GM18520 (cell line): ENCODE data around the gene OR1S2.
"Not testable (repeated sequence)": the region's sequence is repeated elsewhere in the genome, so short reads cannot be mapped to it uniquely, and the experiment has no call there.

Experiments
- ATAC-seq: cut with Tn5 transposase; IDR thresholded peaks from one replicate; pipeline ENCODE4 v1.9.1; 2021; ENCODE audit not compliant: unreplicated experiment

OR1S2 gene, protein sequence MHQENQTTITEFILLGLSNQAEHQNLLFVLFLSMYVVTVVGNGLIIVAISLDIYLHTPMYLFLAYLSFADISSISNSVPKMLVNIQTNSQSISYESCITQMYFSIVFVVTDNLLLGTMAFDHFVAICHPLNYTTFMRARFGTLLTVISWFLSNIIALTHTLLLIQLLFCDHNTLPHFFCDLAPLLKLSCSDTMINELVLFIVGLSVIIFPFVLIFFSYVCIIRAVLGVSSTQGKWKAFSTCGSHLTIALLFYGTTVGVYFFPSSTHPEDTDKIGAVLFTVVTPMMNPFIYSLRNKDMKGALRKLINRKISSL

GRCh38 chr11:58204042-58204441, at the start of gene OR1S2:
Gene OR1S2 (minus strand): TSS chr11:58204142. CDS start chr11:58204142, 0 bp downstream.
- ATAC-seq, result no peak

GRCh38 chr11:58243954-58244353, 40.0 kb upstream of the OR1S2 start:
- no peak for ATAC-seq

- ATAC-seq, result no peak
These were observed 24.1 kb upstream of the OR1S2 start for GRCh38 chr11:58227956-58228615.

DNA sequence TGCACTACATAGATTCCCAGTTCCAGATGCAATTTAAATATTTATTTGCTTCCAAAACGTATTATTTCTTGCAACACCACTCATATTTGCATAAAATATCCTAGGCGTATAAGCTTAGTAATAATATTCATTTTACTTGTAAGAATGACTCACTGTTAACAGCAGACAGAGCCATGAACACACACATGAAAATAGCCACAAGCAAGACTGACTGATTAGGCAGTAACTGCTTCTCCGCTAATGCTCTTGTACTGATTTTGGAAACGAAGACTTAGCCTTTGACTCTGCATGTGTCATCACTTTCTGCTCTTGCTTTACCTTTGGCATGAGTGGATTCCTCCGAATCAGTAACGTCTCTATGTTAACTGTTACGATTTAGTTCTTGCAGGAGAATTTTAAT, 18.8 kb upstream of the OR1S2 start:
- ATAC-seq, result no peak

GRCh38 chr11:58216476-58216875, 12.5 kb upstream of the OR1S2 start:
- no peak for ATAC-seq

DNA sequence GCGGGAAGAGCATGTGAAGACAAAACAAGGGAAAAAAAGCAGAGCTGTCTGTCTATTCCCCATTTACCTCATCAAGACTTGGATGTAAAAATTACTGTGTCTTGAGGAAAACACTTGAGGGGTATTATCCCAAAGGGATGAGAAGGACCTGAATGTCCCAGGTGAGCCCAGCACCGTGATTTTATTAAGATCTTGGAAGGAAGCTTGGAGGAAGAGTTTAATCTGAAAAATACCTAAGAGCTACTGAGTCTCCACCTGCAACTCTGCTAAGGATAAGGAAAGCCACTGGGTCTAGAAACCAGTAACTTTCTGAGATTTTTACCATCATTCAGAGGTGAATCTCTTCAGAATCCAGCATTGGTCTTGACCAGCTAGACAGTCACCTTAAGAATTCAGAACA, 8.5 kb upstream of the OR1S2 start, which contains the start of gene OR1S1:
TSS of gene OR1S1 (plus strand) at position 301 of the 400 bp plus-strand sequence.
- not testable (repeated sequence) for ATAC-seq

- no peak for ATAC-seq
These were observed 4.7 kb downstream of the OR1S2 start for GRCh38 chr11:58199271-58199670.

- ATAC-seq, result no peak
These were observed 8.0 kb downstream of the OR1S2 start for GRCh38 chr11:58195939-58196338.

DNA sequence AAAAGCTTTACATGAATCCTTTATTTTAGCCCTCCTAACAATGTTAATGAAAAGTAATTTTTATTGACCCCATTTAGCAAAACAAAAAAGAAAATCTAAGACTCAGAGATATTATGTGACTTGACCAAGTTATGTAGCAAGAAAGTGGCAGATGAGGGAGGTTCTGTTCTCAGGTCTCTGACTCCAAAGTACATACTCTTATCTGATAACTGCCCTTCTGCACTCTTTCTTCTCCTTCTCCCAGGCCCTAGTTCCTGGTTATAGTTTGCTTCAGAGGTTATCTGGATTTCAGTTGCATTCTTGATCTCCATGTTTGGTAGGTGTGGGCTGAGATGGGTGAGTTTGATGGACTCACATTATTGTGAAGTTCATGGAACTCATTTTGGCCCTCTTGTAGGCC, 10.6 kb downstream of the OR1S2 start:
- ATAC-seq, result no peak

DNA sequence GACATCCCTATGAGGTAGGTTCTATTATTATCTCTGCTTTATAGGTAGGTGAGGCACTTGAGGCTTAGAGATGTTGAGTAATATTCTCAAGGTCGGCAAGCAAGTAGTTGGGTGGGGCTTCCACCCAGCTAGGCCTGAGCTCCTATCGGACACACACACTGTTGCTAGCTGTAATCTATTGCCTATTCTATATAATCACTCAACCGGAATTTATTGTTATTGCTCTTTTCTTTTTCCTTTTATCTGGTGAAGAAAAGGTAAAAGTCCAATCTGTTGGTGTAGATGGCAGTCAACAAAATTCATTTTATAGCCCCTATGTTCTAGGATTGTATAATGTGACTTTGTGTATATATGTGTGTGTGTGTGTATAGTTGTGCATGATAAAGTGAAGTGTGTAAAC, 11.7 kb downstream of the OR1S2 start:
- no peak for ATAC-seq

GRCh38 chr11:58188770-58189169, 15.2 kb downstream of the OR1S2 start, which contains the start of gene OR9Q2:
Gene OR9Q2 (plus strand): TSS chr11:58189070. CDS start chr11:58190491, 1,421 bp downstream.
- ATAC-seq, result no peak

- no peak for ATAC-seq
These were observed 17.0 kb downstream of the OR1S2 start for GRCh38 chr11:58186938-58187337.

- ATAC-seq, result no peak
These were observed 24.3 kb downstream of the OR1S2 start for GRCh38 chr11:58179648-58180047.

DNA sequence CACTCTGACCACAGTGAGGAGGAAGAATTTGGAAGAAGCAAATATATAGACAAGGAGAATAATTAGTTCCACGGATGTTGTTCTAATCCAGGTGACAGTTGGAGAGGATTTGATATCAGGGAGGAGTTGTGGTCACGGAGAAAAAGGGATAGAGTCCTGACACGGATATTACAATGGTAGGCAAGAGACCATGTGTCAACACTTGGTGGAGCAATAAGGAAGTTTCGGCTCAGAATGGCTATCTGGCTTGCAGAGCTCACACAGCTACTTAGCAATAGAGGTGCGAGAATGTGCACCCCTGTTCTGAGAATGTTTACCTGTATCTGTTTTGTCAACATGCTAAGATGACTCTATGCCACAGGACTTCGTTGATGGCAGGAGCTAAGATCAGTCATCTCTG, 25.5 kb downstream of the OR1S2 start:
- no peak for ATAC-seq

GRCh38 chr11:58177409-58178054, 26.4 kb downstream of the OR1S2 start:
- no peak for ATAC-seq

DNA sequence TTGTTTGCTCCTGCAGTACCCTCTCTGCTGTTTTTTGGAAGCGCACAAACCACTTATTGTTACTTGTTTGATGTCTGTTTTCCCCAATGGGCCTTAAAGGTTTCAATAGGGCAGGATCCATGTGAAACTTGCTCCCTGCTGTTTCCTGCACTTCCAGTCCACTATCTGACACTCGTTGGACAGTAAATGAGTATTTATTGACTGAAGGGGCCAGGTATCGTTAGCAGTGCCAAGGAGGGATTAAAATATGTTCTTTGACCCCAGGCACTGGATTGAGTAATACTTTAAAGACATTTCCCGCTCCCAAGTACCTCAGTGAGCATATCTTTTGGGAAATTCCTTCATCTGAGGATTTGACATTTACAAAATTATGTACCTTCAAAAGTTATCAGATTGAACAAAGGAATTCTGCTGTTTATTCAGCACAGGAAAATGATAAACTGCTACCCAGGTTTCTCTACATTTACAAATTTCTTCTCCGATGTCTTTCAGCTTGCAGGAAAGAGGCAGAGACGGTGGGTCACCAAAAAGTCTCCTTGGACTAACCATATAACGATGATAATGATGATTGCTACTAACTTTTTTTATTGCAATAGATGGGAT, 38.3 kb downstream of the OR1S2 start:
- no peak for ATAC-seq

GRCh38 chr11:58164990-58165389, 39.0 kb downstream of the OR1S2 start:
- ATAC-seq, result no peak

- ATAC-seq, result no peak
These were observed 39.6 kb downstream of the OR1S2 start for GRCh38 chr11:58164389-58164788.
